HFFc6 (cell line): Measurements from ENCODE around the gene TUBA3E. TPM values are rescaled to one million over a fixed set of nuclear protein-coding genes. Genes with fewer than 3 reads are reported as not detected.
"Not testable (repeated sequence)": the region's sequence is repeated elsewhere in the genome, so short reads cannot be mapped to it uniquely, and the experiment has no call there.

Experiments
- DNase-seq: peaks from one replicate; pipeline ENCODE4 v3.0.0-alpha.2; 2018
- H3K27ac Mint-ChIP-seq: 2 replicates; pipeline ENCODE4 v1.8.0; 2020; ENCODE audit warnings: mild to moderate bottlenecking, mixed read lengths
- H3K27me3 Mint-ChIP-seq: 2 replicates; pipeline ENCODE4 v1.8.0; 2021; ENCODE audit warnings: mild to moderate bottlenecking, moderate library complexity, mixed read lengths; ENCODE audit not compliant: insufficient read depth
- H3K36me3 Mint-ChIP-seq: 2 replicates; pipeline ENCODE4 v1.8.0; 2021; ENCODE audit warnings: low read depth, mixed read lengths
- H3K4me1 Mint-ChIP-seq: 2 replicates; pipeline ENCODE4 v1.8.0; 2020; ENCODE audit warnings: low read depth, mixed read lengths
- H3K4me3 Mint-ChIP-seq: 2 replicates; pipeline ENCODE4 v1.8.0; 2020; ENCODE audit warnings: mild to moderate bottlenecking, moderate library complexity, mixed read lengths
- H3K9me3 Mint-ChIP-seq: 2 replicates; pipeline ENCODE4 v1.8.0; 2020; ENCODE audit warnings: mild to moderate bottlenecking, mixed read lengths
- CTCF ChIP-seq: fragments of 200-600 bp; sonication (generic); IDR thresholded peaks from 2 replicates; pipeline ENCODE4 v1.5.0; 2021; ENCODE audit warnings: antibody characterized with exemption, mild to moderate bottlenecking
- total RNA-seq, 6 experiments: library from RNA; stranded (reverse); fragmentation: NEBNext Ultra II Directional; extraction: Animal tissue kit (Norgen Biotek cat#: 25700); gene quantifications; 2 replicates in 1 of 6; 3 replicates in 5 of 6; pipeline ENCODE4 v1.2.3, GENCODE V29; 2021

The TUBA3E gene
- total RNA-seq, 6 experiments from 2014 or later = not detected

- Mint-ChIP-seq H3K36me3 (peaks cover 13% of the 10 kb centered on the region), H3K27me3 (no peaks in the 10 kb centered on the region)
Measured at GRCh38 chr2:130165293-130166016, 32.8 kb downstream of the TUBA3E start.

GRCh38 chr2:130162968-130163367, 35.3 kb downstream of the TUBA3E start:
- Mint-ChIP-seq H3K9me3 (no peaks in the 10 kb centered on the region), H3K27ac (no peak overlapping the region), H3K27me3 (no peaks in the 10 kb centered on the region), H3K36me3 (peaks cover 13% of the 10 kb centered on the region), H3K4me1 (no peaks in the 10 kb centered on the region), H3K4me3 (no peak overlapping the region)
- DNase-seq = no peak
- no peak for TF ChIP-seq CTCF

More at GRCh38 chr2:130165293-130166016, 32.8 kb downstream of the TUBA3E start:
- Mint-ChIP-seq H3K4me1 (no peaks in the 10 kb centered on the region), H3K27ac (no peak overlapping the region), H3K4me3 (no peak overlapping the region), H3K9me3 (no peaks in the 10 kb centered on the region)
- no peak for TF ChIP-seq CTCF
- DNase-seq = no peak

- not testable (repeated sequence) for H3K27me3 Mint-ChIP-seq, H3K27ac Mint-ChIP-seq, DNase-seq, H3K36me3 Mint-ChIP-seq, H3K9me3 Mint-ChIP-seq, H3K4me1 Mint-ChIP-seq, H3K4me3 Mint-ChIP-seq
Measured at GRCh38 chr2:130162486-130162885, 35.8 kb downstream of the TUBA3E start.

GRCh38 chr2:130160838-130161705, 37.2 kb downstream of the TUBA3E start:
- not testable (repeated sequence) for H3K27ac Mint-ChIP-seq, H3K27me3 Mint-ChIP-seq, H3K4me1 Mint-ChIP-seq, H3K4me3 Mint-ChIP-seq, H3K9me3 Mint-ChIP-seq, DNase-seq, H3K36me3 Mint-ChIP-seq

GRCh38 chr2:130160131-130160530, 38.1 kb downstream of the TUBA3E start:
- Mint-ChIP-seq H3K27ac (peak overlapping the region; percentile 29; the same call in 1 of the 2 replicates), H3K36me3 (peaks cover 5% of the 10 kb centered on the region; the same call in 1 of the 2 replicates), H3K4me1 (no peaks in the 10 kb centered on the region), H3K9me3 (no peaks in the 10 kb centered on the region), H3K27me3 (no peaks in the 10 kb centered on the region), H3K4me3 (no peak overlapping the region)
- no peak for DNase-seq
- TF ChIP-seq CTCF = no peak

GRCh38 chr2:130159376-130159775, 38.9 kb downstream of the TUBA3E start:
- H3K27me3 Mint-ChIP-seq, DNase-seq, H3K4me1 Mint-ChIP-seq, H3K36me3 Mint-ChIP-seq, H3K27ac Mint-ChIP-seq, H3K4me3 Mint-ChIP-seq, H3K9me3 Mint-ChIP-seq: not testable (repeated sequence)

GRCh38 chr2:130158631-130159030, 39.6 kb downstream of the TUBA3E start:
- no peaks in the 10 kb centered on the region for H3K27me3 Mint-ChIP-seq
- no peak overlapping the region for H3K4me3 Mint-ChIP-seq
- TF ChIP-seq CTCF = no peak
- no peak for DNase-seq
- no peaks in the 10 kb centered on the region for H3K36me3 Mint-ChIP-seq
- H3K27ac Mint-ChIP-seq = no peak overlapping the region
- no peaks in the 10 kb centered on the region for H3K4me1 Mint-ChIP-seq
- no peaks in the 10 kb centered on the region for H3K9me3 Mint-ChIP-seq

- H3K4me3 Mint-ChIP-seq, H3K4me1 Mint-ChIP-seq, H3K27ac Mint-ChIP-seq, H3K9me3 Mint-ChIP-seq, H3K27me3 Mint-ChIP-seq, DNase-seq, H3K36me3 Mint-ChIP-seq: not testable (repeated sequence)
Measured at GRCh38 chr2:130157825-130158514, 40.3 kb downstream of the TUBA3E start.

- H3K27me3 Mint-ChIP-seq, H3K4me3 Mint-ChIP-seq, H3K27ac Mint-ChIP-seq, H3K9me3 Mint-ChIP-seq, H3K36me3 Mint-ChIP-seq, H3K4me1 Mint-ChIP-seq, DNase-seq: not testable (repeated sequence)
Measured at GRCh38 chr2:130157354-130157753, 40.9 kb downstream of the TUBA3E start.
